K562 (cell line): ENCODE measurements around the gene CD6. TPM values are rescaled to one million over a fixed set of nuclear protein-coding genes. Genes with fewer than 3 reads are reported as not detected.

ENCODE experiments used
- ATAC-seq: fragments of 200-7000 bp; cut with Tn5 transposase; 3 replicates; pipeline ENCODE4 v1.9.1; 2020; ENCODE audit warnings: moderate library complexity
- BruUV-seq: library from RNA; stranded (reverse); fragments of 400-500 nt; replicated peaks from 2 replicates; lab custom pipeline; 2021; lab: Mats Ljungman, UMichigan
- CTCF ChIA-PET: fragments of 300-600 bp; formaldehyde crosslinking; extraction: SDS; loops from one replicate; lab custom pipeline; 2021; ENCODE audit warnings: low intra/inter-chr PET ratio; lab: Yijun Ruan, JAX
- POLR2A ChIA-PET: fragments of 300-600, 350-650 bp; sonication (Branson Sonifier 250); formaldehyde crosslinking; extraction: SDS; loops from one replicate; lab custom pipeline; 2021; ENCODE audit warnings: antibody characterized with exemption, inconsistent platforms; lab: Yijun Ruan, JAX
- DNase-seq, 4 experiments: peaks; one replicate each; pipeline versions ENCODE4 v3.0.0 to v3.0.0-alpha.2; 2011 to 2018; ENCODE audit warnings: low spot score in 3 of 4, mixed read lengths in 3 of 4; ENCODE audit errors: extremely low read depth in 1 of 4
- FAIRE-seq: peaks from 2 replicates; lab custom pipeline; 2011; peaks lifted over from hg19 to GRCh38; lab: Jason Lieb, UNC
- H2AFZ ChIP-seq: 2 replicates; pipeline ENCODE4 v1.6.0; 2011; ENCODE audit warnings: low read depth, low read length, control low read depth, inconsistent platforms
- H3K27ac ChIP-seq: fragments of 200-600 bp; 3 replicates; pipeline ENCODE4 v1.8.0; 2011; ENCODE audit warnings: low read depth, mild to moderate bottlenecking, control low read depth, inconsistent platforms, low read length, moderate library complexity, mixed read lengths; ENCODE audit errors: extremely low read depth
- H3K27me3 ChIP-seq, 2 experiments: fragments of 300-600 bp in 1 of 2; 2 replicates in 1 of 2; 3 replicates in 1 of 2; pipeline versions ENCODE4 v1.6.0 to v1.8.0; 2011; ENCODE audit warnings: inconsistent platforms in 2 of 2, low read length in 2 of 2, mild to moderate bottlenecking in 1 of 2, mixed read lengths in 1 of 2, moderate library complexity in 1 of 2; ENCODE audit not compliant: control insufficient read depth in 2 of 2, insufficient read depth in 2 of 2
- H3K36me3 ChIP-seq: fragments of 300-600 bp; 3 replicates; pipeline ENCODE4 v1.8.0; 2011; ENCODE audit warnings: mild to moderate bottlenecking, low read length, inconsistent platforms; ENCODE audit not compliant: control insufficient read depth, insufficient read depth
- H3K4me1 ChIP-seq, 2 experiments: fragments of 200-600 bp in 1 of 2; replicated peaks in 1 of 2; 2 replicates in 1 of 2; 3 replicates in 1 of 2; pipeline versions ENCODE4 v1.5.1 to v1.8.0; 2011; ENCODE audit warnings: inconsistent platforms in 2 of 2, low read length in 2 of 2, mild to moderate bottlenecking in 1 of 2, mixed read lengths in 1 of 2, moderate library complexity in 1 of 2; ENCODE audit not compliant: control insufficient read depth in 2 of 2, insufficient read depth in 2 of 2
- H3K4me2 ChIP-seq: 2 replicates; pipeline ENCODE4 v1.6.1; 2011; ENCODE audit warnings: low read length, control low read depth, inconsistent platforms, mixed read lengths; ENCODE audit not compliant: insufficient read depth
- H3K4me3 ChIP-seq: fragments of 200-600 bp; sonication (generic), shearing (Covaris generic); 2 replicates; pipeline ENCODE4 v1.5.1; 2016; ENCODE audit warnings: control low read depth, inconsistent platforms
- H3K79me2 ChIP-seq: fragments of 200-600 bp; 3 replicates; pipeline ENCODE4 v1.8.0; 2011; ENCODE audit warnings: low read length, inconsistent platforms; ENCODE audit not compliant: control insufficient read depth, insufficient read depth
- H3K9ac ChIP-seq, 2 experiments: 2 replicates each; pipeline versions ENCODE4 v1.6.0 to v1.6.1; 2011; ENCODE audit warnings: low read depth in 2 of 2, low read length in 2 of 2, control low read depth in 1 of 2, inconsistent platforms in 1 of 2, mild to moderate bottlenecking in 1 of 2, mixed read lengths in 1 of 2; ENCODE audit not compliant: insufficient read depth in 1 of 2
- H3K9me1 ChIP-seq: one replicate; pipeline ENCODE4 v1.6.0; 2011; ENCODE audit warnings: inconsistent platforms, mild to moderate bottlenecking, low read length, moderate library complexity; ENCODE audit not compliant: control insufficient read depth, insufficient read depth
- H3K9me3 ChIP-seq: replicated peaks from 2 replicates; pipeline ENCODE4 v1.5.1; 2011; ENCODE audit warnings: low read depth, low read length, inconsistent platforms; ENCODE audit not compliant: control insufficient read depth, insufficient read depth
- H4K20me1 ChIP-seq: replicated peaks from 2 replicates; pipeline ENCODE4 v1.6.1; 2011; ENCODE audit warnings: low read length, inconsistent platforms, mixed read lengths; ENCODE audit not compliant: control insufficient read depth, insufficient read depth
- BACH1 ChIP-seq: fragments of 200-800 bp; sonication (Bioruptor generic); IDR thresholded peaks from 2 replicates; pipeline ENCODE4 v1.6.1; 2016; ENCODE audit warnings: missing genetic modification characterization, missing compliant biosample characterization
- CBFA2T2 ChIP-seq: fragments of 450-650 bp; conservative IDR thresholded peaks from 2 replicates; pipeline ENCODE4 v1.6.1; 2017; ENCODE audit warnings: mild to moderate bottlenecking
- CBFA2T3 ChIP-seq: fragments of 450-650 bp; IDR thresholded peaks from 2 replicates; pipeline ENCODE4 v1.6.1; 2017
- GTF2E2 ChIP-seq: fragments of 200-800 bp; sonication (Bioruptor generic); IDR thresholded peaks from 2 replicates; pipeline ENCODE4 v1.6.1; 2016; ENCODE audit warnings: missing genetic modification characterization, missing compliant biosample characterization
- GTF2F1 ChIP-seq: IDR thresholded peaks from 2 replicates; pipeline ENCODE4 v1.6.1; 2011; ENCODE audit warnings: low read depth, low read length, improper control_type of control experiment
- JUND ChIP-seq, 2 experiments: IDR thresholded peaks; 2 replicates in 1 of 2; 3 replicates in 1 of 2; pipeline ENCODE4 v1.6.1; 2011; ENCODE audit warnings: borderline replicate concordance in 2 of 2, low read depth in 2 of 2, low read length in 2 of 2, improper control_type of control experiment in 1 of 2, missing biosample characterization in 1 of 2, missing genetic modification characterization in 1 of 2, missing genetic modification reagents in 1 of 2
- KDM1A ChIP-seq, 2 experiments: fragments of 450-650 bp; IDR thresholded peaks; 2 replicates each; pipeline ENCODE4 v1.6.1; 2016; ENCODE audit warnings: mild to moderate bottlenecking in 2 of 2
- L3MBTL2 ChIP-seq: fragments of 450-650 bp; IDR thresholded peaks from 2 replicates; pipeline ENCODE4 v1.6.1; 2016; ENCODE audit warnings: mild to moderate bottlenecking, moderate library complexity
- TAL1 ChIP-seq: fragments of 450-650 bp; IDR thresholded peaks from 2 replicates; pipeline ENCODE4 v1.6.1; 2016; ENCODE audit warnings: mild to moderate bottlenecking
- TCF15 ChIP-seq: fragments of 250-450 bp; sonication (Bioruptor Pico); IDR thresholded peaks from 2 replicates; pipeline ENCODE4 v1.8.0; 2022; ENCODE audit warnings: moderate library complexity, mild to moderate bottlenecking, inconsistent platforms
- TCF3 ChIP-seq: sonication (generic); formaldehyde crosslinking; IDR thresholded peaks from 2 replicates; pipeline ENCODE4 v1.4.0; 2020; ENCODE audit warnings: mild to moderate bottlenecking, missing genetic modification reagents
- ZNF766 ChIP-seq: fragments of 200-800 bp; sonication (Bioruptor generic); conservative IDR thresholded peaks from 2 replicates; pipeline ENCODE4 v1.6.1; 2016; ENCODE audit warnings: missing genetic modification characterization, missing compliant biosample characterization
- WGBS: fragments of 100-300 bp; shearing (Covaris generic); methylation state at CpG from one replicate; pipeline ENCODE4 v1.1.6; 2016; ENCODE audit warnings: low coverage, mixed read lengths; ENCODE audit not compliant: insufficient coverage; ENCODE audit errors: missing lambda C conversion rate; 5-methylcytosine and 5-hydroxymethylcytosine counted together
- in situ Hi-C: fragments of 300-500 bp; cut with MboI; formaldehyde crosslinking; loops from 4 replicates; pipeline ENCODE4 v1.15.0; 2018; ENCODE audit warnings: inconsistent platforms, mixed read lengths
- intact Hi-C: fragments of 100-400 bp; cut with micrococcal nuclease; formaldehyde crosslinking; loops from 2 replicates; pipeline ENCODE4 v1.14.2; 2022
- polyA plus RNA-seq, 8 experiments: library from polyadenylated mRNA; depleted of rRNA in 4 of 8; stranded (reverse) in 5 of 8; unstranded in 3 of 8; fragments of >200 nt; fragmentation: Nextera tagmentation in 2 of 8; fragmentation: Illumina TruSeq in 1 of 8; extraction: Ambion mirVana in 2 of 8; extraction: Trizol in 1 of 8; gene quantifications; 2 replicates each; pipeline versions ENCODE4 v1.2.1 to v1.2.3, GENCODE V29; 2011 to 2014; ENCODE audit warnings: inconsistent platforms in 1 of 8, missing spikeins in 1 of 8
- total RNA-seq, 7 experiments: library from RNA; depleted of rRNA in 6 of 7; stranded (reverse); fragments of >200 nt in 6 of 7; fragmentation: Illumina TruSeq in 2 of 7; extraction: Trizol in 2 of 7; gene quantifications; 2 replicates each; pipeline versions ENCODE4 v1.2.1 to v1.2.3, GENCODE V29; 2011 to 2021; ENCODE audit warnings: low replicate concordance in 1 of 7
- TF ChIP-seq, protein P1 (sequence below): fragments of 450-650 bp; IDR thresholded peaks from 2 replicates; pipeline ENCODE4 v1.6.1; 2016

CD6 gene
- total and polyA plus RNA-seq, 9 of the 15 experiments (the other 6 are each of a cell fraction or from before 2014, with no cell fraction given) = 0.84 TPM; not detected in 8

DNA sequence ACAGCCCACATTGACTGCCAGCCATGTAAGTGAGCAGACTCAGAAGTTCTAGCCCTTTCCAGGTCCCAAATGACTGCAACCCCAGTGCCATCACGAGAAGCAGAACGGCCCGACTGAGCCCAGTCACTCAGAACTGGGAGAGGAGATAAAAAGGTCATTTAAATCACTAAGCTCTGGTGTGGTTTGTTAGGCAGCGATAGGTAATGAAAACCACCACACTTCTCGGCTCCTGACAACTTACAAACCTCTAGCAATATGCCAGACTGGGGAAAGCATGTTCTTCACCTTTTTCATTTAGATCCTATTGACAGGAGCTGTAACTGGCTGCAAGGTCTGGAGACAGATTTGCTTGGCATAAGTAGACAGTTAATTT lies 26.2 kb upstream of the CD6 start:
- WGBS = 0% methylated on average over 5 of the region's 5 CpGs
- ATAC-seq = peak; percentile 53
- no peaks in the 10 kb centered on the region for H3K9me1 ChIP-seq
- in situ Hi-C loops = no loop called here
- H4K20me1 ChIP-seq = peaks cover 4% of the 10 kb centered on the region
- DNase-seq = peak in 1 of 4 experiments; percentile 31
- intact Hi-C loops = no loop called here
- H3K9me3 ChIP-seq = no peaks in the 10 kb centered on the region
- ChIA-PET POLR2A (interaction anchor here (1.2 kb wide), 1 partner anchor 21 kb away, joined by 3 read pairs; the partner anchor contains the start of gene TMEM132A), CTCF (interaction anchor here (1.3 kb wide), 1 partner anchor 26 kb away, joined by 4 read pairs; the partner anchor contains the start of gene CD6)
- no TSS peak for BruUV-seq
- H3K27ac ChIP-seq = no peak overlapping the region
- no peaks in the 10 kb centered on the region for H3K36me3 ChIP-seq
- H3K27me3 ChIP-seq = peaks cover 45 to 74% of the 10 kb centered on the region in 2 experiments
- H2AFZ ChIP-seq = 0 out of 2 replicates have a peak overlapping the region, but pooled peaks have one; percentile 48
- H3K9ac ChIP-seq = no peak overlapping the region
- H3K79me2 ChIP-seq = no peaks in the 10 kb centered on the region
- no peak overlapping the region for H3K4me3 ChIP-seq
- peak; percentile 37 for FAIRE-seq
- no peak overlapping the region; the same call in 1 of the 2 replicates for H3K4me2 ChIP-seq
- peaks cover 0 to 7% of the 10 kb centered on the region in 2 experiments; a peak in 3 of 5 replicates for H3K4me1 ChIP-seq
- peak; percentile 27; the same call in 1 of the 2 replicates for TF ChIP-seq TAL1
- TF ChIP-seq BACH1 (tag) = no peak
- TF ChIP-seq GTF2E2 (tag) = no peak; the same call in 1 of the 2 replicates
- 0 out of 2 replicates have a peak, but pooled peaks have one; percentile 40 for TF ChIP-seq ZNF766
- TF ChIP-seq TCF3 (CRISPR knock-in tag) = peak; percentile 76
- TF ChIP-seq JUND (IDR thresholded peaks at IDR 0.05; ENCODE audit: borderline replicate concordance, low read depth, low read length) = no peak
- no peak for TF ChIP-seq JUND (tag; IDR thresholded peaks at IDR 0.05; ENCODE audit: borderline replicate concordance, low read depth, low read length)
- no peak for TF ChIP-seq GTF2F1
- peak; percentile 64 for TF ChIP-seq CBFA2T3
- 0 out of 2 replicates have a peak, but pooled peaks have one; percentile 20 for TF ChIP-seq CBFA2T2
- TF ChIP-seq, protein P1, sequence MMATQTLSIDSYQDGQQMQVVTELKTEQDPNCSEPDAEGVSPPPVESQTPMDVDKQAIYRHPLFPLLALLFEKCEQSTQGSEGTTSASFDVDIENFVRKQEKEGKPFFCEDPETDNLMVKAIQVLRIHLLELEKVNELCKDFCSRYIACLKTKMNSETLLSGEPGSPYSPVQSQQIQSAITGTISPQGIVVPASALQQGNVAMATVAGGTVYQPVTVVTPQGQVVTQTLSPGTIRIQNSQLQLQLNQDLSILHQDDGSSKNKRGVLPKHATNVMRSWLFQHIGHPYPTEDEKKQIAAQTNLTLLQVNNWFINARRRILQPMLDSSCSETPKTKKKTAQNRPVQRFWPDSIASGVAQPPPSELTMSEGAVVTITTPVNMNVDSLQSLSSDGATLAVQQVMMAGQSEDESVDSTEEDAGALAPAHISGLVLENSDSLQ = peak; percentile 33; the same call in 1 of the 2 replicates
- TF ChIP-seq KDM1A (IDR thresholded peaks at IDR 0.05) = 0 out of 4 replicates have a peak, but pooled peaks of 1 of the 2 experiments have one; percentile 26
- 0 out of 2 replicates have a peak, but pooled peaks have one; percentile 1 for TF ChIP-seq L3MBTL2
- no peak for TF ChIP-seq TCF15 (CRISPR knock-in tag)
